ENCODE data around the gene KCTD16. TPM values are rescaled to one million over a fixed set of nuclear protein-coding genes. Genes with fewer than 3 reads are reported as not detected.
A peak's percentile ranks its signal among the peaks of the same experiment; 100 is the strongest.

KCTD16 gene
- polyA plus RNA-seq, 4 donors = 2.0 to 2.6 (median 2.3) TPM

DNA sequence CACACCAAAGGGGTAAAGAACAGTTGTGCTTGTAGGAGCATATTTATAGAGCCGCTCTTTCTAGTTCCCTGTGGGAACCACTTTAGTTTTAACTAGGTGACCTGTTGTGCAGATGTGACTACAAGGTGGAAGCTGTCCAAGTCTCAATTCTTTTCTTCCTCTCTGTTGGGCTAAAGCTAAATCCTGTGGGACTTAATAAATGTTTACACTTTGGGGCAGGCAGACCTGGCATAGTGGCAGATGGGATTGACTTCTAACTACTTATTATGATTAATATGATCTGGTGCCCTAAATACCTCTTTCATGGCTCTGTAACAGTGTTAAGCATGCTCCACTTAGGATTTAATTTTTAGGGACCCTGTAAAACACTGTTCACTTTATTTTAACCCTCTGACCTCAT, 265.3 kb downstream of the KCTD16 start:
- DNase-seq (ENCODE audit: low read depth in 4 of 4, low spot score in 3 of 4) = no peak

DNA sequence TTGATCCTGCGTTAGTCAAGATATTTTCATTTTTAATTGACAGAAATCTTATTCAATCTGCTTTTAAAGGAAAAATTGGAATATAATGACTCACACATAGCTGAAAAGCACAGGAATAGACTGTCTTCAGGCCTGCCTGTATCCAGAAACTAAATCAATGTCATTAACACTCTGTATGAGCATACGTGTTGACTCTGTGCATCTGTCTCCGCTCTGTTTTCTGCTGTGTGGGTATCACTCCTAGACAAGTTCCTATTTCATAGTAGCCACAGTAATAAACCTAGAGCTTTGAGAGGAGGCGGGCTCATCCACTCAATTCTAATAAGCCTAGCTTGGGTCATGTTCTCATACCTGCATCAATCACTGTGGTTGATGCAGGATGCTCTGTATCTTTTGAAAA, 267.6 kb downstream of the KCTD16 start:
- no peak for DNase-seq (ENCODE audit: low read depth in 4 of 4, low spot score in 3 of 4)

DNA sequence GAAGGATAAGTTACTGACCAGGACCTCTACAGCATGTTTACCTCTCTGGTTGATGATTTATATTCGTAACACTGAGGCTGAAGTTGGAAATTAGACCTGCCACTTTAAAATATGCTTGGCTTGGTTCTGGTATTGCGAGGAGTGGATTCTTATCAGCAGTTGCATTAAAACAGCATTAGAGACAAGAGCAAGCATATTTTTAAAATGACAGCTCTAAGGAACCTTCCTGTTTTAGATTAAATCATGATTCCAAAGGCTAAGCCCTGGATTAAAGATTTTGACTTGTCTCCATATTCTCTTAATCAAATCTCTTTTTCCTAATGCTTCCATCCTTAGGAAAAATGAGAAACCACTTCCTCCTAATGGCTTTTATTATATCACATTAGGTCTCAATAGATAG, 277.8 kb downstream of the KCTD16 start:
- no peak for DNase-seq (ENCODE audit: low read depth in 4 of 4, low spot score in 3 of 4)

DNA sequence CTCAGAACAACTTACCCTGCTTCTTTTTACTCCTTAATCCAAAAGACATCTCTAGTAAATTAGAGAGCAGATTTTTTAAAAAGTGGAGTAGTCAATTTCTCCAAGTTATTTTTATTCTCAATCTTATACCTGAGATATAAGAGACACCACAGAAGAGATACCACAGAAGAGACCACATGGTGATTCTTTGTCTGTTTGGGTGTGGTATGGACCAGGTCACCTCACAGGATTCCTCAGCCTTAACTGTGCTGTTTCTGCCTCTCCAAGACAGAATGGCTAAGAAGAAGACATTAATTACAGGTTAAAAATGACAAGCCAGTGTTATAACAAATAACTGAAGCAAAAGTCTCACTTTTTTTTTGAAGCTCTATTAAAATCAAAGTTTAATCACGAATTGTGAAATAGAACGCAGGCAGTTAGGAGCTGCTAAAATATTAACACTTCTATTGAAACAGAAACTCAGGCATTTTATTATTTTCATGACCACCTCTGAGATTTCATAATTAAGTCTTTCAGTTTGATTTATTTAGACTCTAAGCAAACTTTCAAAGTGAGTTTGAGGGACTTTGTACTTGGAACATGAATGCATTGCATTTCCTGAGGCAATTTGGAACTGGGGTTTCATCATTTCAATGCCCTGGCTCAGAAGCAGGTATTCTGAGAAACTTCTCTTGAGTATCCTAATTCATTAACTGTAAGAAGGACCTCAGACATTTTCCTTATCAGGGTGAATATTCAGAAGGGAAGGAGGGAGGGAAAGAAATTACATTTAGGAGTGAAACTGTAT, 280.7 kb downstream of the KCTD16 start:
- no peak for DNase-seq (ENCODE audit: low read depth in 4 of 4, low spot score in 3 of 4)

DNA sequence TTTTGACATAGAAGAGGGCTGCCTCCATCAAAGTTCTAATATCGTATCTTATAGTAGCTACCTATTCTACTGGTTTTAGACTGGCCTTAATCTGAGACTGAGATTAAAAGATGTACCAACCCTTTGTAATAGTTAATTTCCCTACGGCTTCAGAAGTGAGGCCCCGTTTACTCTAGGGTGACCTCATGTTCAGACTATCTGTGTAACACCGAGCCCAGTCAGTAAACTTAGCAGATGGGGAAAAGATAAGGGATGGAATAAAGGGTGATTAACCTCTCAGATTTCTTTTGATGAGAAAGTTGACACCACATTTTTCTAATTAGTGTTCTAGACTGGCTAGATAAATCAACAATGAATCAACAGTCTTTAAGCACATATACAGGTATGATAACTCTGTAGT, 283.1 kb downstream of the KCTD16 start:
- no peak for DNase-seq (ENCODE audit: low read depth in 4 of 4, low spot score in 3 of 4)

- DNase-seq (ENCODE audit: low read depth in 4 of 4, low spot score in 3 of 4) = no peak
Measured at GRCh38 chr5:144457160-144457559, 286.5 kb downstream of the KCTD16 start.

DNA sequence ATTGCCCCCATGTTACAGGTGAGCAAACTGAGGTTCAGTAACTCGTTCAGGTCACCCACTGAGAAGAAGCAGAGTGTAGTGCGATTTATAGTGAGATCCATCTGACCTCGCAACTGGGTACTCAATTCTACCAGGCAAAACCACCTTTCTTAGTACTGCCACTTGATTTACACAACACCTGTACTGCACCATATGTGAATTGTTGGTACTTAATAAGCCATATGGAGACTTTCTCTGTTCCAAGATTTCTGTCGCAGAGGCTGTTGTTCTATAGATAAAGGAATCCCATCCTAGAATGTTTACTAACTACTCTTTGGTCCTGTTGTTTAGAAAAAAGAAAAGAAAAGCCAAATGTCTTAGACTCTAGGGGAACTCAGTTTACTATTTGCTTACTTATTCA, 287.5 kb downstream of the KCTD16 start:
- no peak for DNase-seq (ENCODE audit: low read depth in 4 of 4, low spot score in 3 of 4)

GRCh38 chr5:144460600-144460999, 289.9 kb downstream of the KCTD16 start:
- no peak for DNase-seq (ENCODE audit: low read depth in 4 of 4, low spot score in 3 of 4)

- no peak for DNase-seq (ENCODE audit: low read depth in 4 of 4, low spot score in 3 of 4)
Measured at GRCh38 chr5:144462577-144462976, 291.9 kb downstream of the KCTD16 start.

- DNase-seq (ENCODE audit: low read depth in 4 of 4, low spot score in 3 of 4) = no peak
Measured at GRCh38 chr5:144463481-144464223, 293.0 kb downstream of the KCTD16 start.

- no peak for DNase-seq (ENCODE audit: low read depth in 4 of 4, low spot score in 3 of 4)
Measured at GRCh38 chr5:144464306-144464705, 293.6 kb downstream of the KCTD16 start.

DNA sequence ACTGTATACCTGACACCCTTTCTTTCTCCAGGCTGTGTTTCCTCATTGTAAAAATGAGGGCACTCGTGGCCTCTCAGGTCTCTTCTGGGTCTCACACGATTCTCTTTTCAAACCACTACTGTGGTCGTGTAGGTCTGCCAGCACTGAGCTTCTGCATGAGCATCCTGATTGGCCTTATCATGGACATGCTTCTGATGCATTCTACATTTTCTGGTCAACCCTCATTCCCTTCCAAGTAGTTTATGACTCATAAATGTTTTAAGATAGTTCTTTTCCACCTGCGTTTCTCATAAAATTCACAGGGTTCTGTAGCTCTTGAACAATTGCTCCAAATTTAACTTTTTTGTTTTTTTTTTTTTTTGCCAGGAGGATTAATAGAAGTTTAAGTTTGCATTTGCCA, 294.8 kb downstream of the KCTD16 start:
- DNase-seq (ENCODE audit: low read depth in 4 of 4, low spot score in 3 of 4) = no peak

DNA sequence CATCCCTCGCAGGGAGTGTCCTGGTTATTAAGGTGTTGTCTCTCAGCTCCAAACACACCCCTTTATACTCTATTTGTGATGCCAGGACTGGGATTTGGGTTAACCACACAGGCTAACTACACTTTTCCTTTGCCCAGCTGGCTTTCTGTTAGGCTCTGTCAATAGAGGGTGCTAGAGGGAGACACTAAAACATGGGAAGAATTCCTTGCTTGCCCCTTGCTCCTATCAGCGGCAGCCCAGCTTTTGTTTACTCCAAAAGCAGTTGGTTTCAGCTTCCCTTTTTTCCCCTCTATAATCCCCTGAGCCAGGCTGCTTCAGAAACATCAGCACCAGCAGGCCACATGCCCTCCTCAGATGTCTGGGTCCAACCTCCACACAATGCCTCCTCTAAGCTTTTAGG, 297.1 kb downstream of the KCTD16 start:
- peak in 2 of 4 donors; percentile 12 to 22 for DNase-seq (ENCODE audit: low read depth in 4 of 4, low spot score in 3 of 4)

GRCh38 chr5:144468571-144468970, 297.9 kb downstream of the KCTD16 start:
- no peak for DNase-seq (ENCODE audit: low read depth in 4 of 4, low spot score in 3 of 4)

GRCh38 chr5:144469106-144469505, 298.4 kb downstream of the KCTD16 start:
- DNase-seq (ENCODE audit: low read depth in 4 of 4, low spot score in 3 of 4) = no peak

GRCh38 chr5:144472221-144472620, 301.5 kb downstream of the KCTD16 start:
- no peak for DNase-seq (ENCODE audit: low read depth in 4 of 4, low spot score in 3 of 4)

GRCh38 chr5:144473650-144474049, 303.0 kb downstream of the KCTD16 start:
- no peak for DNase-seq (ENCODE audit: low read depth in 4 of 4, low spot score in 3 of 4)

- DNase-seq (ENCODE audit: low read depth in 4 of 4, low spot score in 3 of 4) = no peak
Measured at GRCh38 chr5:144478565-144478964, 307.9 kb downstream of the KCTD16 start.

GRCh38 chr5:144481861-144482260, 311.2 kb downstream of the KCTD16 start:
- no peak for DNase-seq (ENCODE audit: low read depth in 4 of 4, low spot score in 3 of 4)

DNA sequence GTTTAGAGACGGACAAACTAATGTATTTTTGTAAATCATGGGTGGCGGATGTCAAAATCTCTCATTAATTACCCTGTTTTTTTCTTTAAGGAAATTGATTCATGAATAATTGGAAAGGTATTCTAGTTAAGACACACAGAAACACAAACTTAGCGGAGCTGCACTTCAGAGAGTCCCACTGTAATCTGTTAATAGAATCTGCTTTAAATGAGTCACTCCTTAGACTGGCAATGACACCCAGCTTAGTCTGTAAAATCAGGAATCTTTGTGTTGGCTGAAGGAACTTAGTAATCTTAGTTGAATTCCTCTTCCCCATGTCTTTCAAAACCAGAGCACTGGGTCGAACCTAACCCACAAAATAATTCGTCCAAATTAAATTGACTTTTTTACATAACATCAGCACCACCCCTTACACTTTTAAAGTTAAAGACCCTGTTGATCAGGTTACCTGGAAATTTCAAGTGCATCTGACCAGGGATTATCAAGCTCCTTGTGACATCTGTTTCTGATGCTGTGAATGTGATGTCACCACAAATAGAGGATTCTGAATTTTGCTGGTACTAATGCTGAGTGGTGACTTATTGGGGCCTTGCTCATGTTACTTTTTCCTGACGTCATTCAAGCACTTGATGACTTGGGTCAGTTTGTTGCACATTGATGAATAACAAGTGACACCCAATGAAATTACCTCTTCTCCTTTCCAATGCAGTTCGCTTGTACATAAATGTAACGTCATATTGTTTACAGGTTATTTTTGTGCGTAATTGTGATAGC, 313.6 kb downstream of the KCTD16 start:
- no peak for DNase-seq (ENCODE audit: low read depth in 4 of 4, low spot score in 3 of 4)

GRCh38 chr5:144485540-144485939, 314.9 kb downstream of the KCTD16 start:
- no peak for DNase-seq (ENCODE audit: low read depth in 4 of 4, low spot score in 3 of 4)
